ENCODE data around the gene TECPR2. TPM values are rescaled to one million over a fixed set of nuclear protein-coding genes. Genes with fewer than 3 reads are reported as not detected.

The TECPR2 gene
- total and polyA plus RNA-seq, 10 of the 15 experiments (the other 5 are each of a cell fraction or from before 2014, with no cell fraction given), result 0.15 to 10.0 (median 3.0) TPM

DNA sequence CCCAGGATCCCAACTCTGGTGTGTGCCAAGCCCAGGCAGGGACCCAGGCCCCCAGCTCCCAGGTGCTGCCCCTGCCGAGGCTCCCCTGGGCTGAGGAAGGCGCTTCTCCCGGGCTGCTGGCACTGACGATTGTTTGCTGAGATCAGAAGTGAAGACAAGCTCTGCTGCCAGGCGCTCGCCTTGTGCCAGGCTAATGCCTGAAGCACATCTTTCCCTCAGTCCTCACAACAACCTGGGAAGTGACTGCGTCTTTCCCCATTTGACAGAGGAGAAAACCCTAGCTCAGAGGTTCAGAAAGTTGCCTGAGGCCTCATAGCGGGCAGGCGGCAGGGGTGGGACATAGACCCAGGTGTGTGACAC lies 110.0 kb downstream of the TECPR2 start (continued):
- TF ChIP-seq, protein P1, sequence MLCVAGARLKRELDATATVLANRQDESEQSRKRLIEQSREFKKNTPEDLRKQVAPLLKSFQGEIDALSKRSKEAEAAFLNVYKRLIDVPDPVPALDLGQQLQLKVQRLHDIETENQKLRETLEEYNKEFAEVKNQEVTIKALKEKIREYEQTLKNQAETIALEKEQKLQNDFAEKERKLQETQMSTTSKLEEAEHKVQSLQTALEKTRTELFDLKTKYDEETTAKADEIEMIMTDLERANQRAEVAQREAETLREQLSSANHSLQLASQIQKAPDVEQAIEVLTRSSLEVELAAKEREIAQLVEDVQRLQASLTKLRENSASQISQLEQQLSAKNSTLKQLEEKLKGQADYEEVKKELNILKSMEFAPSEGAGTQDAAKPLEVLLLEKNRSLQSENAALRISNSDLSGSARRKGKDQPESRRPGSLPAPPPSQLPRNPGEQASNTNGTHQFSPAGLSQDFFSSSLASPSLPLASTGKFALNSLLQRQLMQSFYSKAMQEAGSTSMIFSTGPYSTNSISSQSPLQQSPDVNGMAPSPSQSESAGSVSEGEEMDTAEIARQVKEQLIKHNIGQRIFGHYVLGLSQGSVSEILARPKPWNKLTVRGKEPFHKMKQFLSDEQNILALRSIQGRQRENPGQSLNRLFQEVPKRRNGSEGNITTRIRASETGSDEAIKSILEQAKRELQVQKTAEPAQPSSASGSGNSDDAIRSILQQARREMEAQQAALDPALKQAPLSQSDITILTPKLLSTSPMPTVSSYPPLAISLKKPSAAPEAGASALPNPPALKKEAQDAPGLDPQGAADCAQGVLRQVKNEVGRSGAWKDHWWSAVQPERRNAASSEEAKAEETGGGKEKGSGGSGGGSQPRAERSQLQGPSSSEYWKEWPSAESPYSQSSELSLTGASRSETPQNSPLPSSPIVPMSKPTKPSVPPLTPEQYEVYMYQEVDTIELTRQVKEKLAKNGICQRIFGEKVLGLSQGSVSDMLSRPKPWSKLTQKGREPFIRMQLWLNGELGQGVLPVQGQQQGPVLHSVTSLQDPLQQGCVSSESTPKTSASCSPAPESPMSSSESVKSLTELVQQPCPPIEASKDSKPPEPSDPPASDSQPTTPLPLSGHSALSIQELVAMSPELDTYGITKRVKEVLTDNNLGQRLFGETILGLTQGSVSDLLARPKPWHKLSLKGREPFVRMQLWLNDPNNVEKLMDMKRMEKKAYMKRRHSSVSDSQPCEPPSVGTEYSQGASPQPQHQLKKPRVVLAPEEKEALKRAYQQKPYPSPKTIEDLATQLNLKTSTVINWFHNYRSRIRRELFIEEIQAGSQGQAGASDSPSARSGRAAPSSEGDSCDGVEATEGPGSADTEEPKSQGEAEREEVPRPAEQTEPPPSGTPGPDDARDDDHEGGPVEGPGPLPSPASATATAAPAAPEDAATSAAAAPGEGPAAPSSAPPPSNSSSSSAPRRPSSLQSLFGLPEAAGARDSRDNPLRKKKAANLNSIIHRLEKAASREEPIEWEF (IDR thresholded peaks at IDR 0.05; ENCODE audit: insufficient replicate concordance, low read depth, low read length), result no peak
- TF ChIP-seq ZNF384 (IDR thresholded peaks at IDR 0.05; ENCODE audit: borderline replicate concordance, low read depth, low read length) (no peak), SUPT20H (IDR thresholded peaks at IDR 0.05; ENCODE audit: borderline replicate concordance, control insufficient read depth, low read depth, low read length) (no peak)
- TF ChIP-seq, protein P2, sequence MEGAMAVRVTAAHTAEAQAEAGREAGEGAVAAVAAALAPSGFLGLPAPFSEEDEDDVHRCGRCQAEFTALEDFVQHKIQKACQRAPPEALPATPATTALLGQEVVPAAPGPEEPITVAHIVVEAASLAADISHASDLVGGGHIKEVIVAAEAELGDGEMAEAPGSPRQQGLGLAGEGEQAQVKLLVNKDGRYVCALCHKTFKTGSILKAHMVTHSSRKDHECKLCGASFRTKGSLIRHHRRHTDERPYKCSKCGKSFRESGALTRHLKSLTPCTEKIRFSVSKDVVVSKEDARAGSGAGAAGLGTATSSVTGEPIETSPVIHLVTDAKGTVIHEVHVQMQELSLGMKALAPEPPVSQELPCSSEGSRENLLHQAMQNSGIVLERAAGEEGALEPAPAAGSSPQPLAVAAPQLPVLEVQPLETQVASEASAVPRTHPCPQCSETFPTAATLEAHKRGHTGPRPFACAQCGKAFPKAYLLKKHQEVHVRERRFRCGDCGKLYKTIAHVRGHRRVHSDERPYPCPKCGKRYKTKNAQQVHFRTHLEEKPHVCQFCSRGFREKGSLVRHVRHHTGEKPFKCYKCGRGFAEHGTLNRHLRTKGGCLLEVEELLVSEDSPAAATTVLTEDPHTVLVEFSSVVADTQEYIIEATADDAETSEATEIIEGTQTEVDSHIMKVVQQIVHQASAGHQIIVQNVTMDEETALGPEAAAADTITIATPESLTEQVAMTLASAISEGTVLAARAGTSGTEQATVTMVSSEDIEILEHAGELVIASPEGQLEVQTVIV (IDR thresholded peaks at IDR 0.05; ENCODE audit: borderline replicate concordance, partially characterized antibody), result no peak

DNA sequence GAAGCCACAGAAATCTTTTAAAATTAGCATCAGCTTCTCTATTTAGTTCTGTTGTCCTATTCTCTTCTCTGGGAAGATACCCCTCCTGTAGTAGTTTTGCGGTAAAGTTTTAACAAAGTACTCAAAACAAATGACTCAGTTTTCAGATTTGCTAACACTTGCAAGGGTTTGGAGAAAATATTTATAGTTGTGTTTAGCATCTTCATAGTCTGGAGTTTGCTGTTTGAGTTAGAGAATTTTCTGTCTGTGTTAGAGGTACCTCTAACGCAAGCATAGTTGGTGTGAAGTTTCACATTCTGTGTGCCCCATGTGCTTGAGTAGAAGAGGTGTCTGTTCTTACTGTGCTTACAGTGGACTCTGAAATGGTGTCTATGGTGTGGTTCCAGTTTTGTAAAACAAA lies 110.8 kb downstream of the TECPR2 start:
- ATAC-seq, result no peak

More for the DNA sequence above, 110.8 kb downstream of the TECPR2 start:
- Histone ChIP-seq H3K9me3 (replicated peaks; ENCODE audit: control insufficient read depth, insufficient read depth, low read length) (no peaks in the 10 kb centered on the region), H3K27ac (ENCODE audit: control insufficient read depth, insufficient read depth) (no peak overlapping the region), H3K27me3 (replicated peaks in 1 of 2; ENCODE audit: control insufficient read depth in 2 of 2, insufficient read depth in 2 of 2, low read length in 1 of 2) (no peaks in the 10 kb centered on the region), H3K36me3 (ENCODE audit: control insufficient read depth in 2 of 2, insufficient read depth in 2 of 2, low read length in 1 of 2) (no peaks in the 10 kb centered on the region), H3K9ac (ENCODE audit: control insufficient read depth, insufficient read depth, low read length) (no peak overlapping the region), H2AFZ (ENCODE audit: control insufficient read depth, low read depth, low read length) (no peak overlapping the region), H3K4me2 (ENCODE audit: control insufficient read depth, insufficient read depth) (no peak overlapping the region), H3K4me1 (ENCODE audit: control insufficient read depth, insufficient read depth, low read length) (no peaks in the 10 kb centered on the region), H4K20me1 (ENCODE audit: control insufficient read depth, insufficient read depth) (no peaks in the 10 kb centered on the region), H3K4me3 (no peak overlapping the region), H3K79me2 (ENCODE audit: control insufficient read depth, insufficient read depth, low read length) (no peaks in the 10 kb centered on the region)
- DNase-seq (ENCODE audit: low read depth, low spot score), result no peak
- TF ChIP-seq, protein P3, sequence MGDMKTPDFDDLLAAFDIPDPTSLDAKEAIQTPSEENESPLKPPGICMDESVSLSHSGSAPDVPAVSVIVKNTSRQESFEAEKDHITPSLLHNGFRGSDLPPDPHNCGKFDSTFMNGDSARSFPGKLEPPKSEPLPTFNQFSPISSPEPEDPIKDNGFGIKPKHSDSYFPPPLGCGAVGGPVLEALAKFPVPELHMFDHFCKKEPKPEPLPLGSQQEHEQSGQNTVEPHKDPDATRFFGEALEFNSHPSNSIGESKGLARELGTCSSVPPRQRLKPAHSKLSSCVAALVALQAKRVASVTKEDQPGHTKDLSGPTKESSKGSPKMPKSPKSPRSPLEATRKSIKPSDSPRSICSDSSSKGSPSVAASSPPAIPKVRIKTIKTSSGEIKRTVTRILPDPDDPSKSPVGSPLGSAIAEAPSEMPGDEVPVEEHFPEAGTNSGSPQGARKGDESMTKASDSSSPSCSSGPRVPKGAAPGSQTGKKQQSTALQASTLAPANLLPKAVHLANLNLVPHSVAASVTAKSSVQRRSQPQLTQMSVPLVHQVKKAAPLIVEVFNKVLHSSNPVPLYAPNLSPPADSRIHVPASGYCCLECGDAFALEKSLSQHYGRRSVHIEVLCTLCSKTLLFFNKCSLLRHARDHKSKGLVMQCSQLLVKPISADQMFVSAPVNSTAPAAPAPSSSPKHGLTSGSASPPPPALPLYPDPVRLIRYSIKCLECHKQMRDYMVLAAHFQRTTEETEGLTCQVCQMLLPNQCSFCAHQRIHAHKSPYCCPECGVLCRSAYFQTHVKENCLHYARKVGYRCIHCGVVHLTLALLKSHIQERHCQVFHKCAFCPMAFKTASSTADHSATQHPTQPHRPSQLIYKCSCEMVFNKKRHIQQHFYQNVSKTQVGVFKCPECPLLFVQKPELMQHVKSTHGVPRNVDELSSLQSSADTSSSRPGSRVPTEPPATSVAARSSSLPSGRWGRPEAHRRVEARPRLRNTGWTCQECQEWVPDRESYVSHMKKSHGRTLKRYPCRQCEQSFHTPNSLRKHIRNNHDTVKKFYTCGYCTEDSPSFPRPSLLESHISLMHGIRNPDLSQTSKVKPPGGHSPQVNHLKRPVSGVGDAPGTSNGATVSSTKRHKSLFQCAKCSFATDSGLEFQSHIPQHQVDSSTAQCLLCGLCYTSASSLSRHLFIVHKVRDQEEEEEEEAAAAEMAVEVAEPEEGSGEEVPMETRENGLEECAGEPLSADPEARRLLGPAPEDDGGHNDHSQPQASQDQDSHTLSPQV (IDR thresholded peaks at IDR 0.05), result no peak
- 98% methylated on average over 2 of the region's 2 CpGs for WGBS (ENCODE audit: insufficient coverage, insufficient replicate concordance, low lambda C conversion rate, missing lambda C conversion rate)
- no TSS peak for BruUV-seq (replicated peaks)
- in situ Hi-C loops (cut with MboI), result no loop called here
- intact Hi-C loops (cut with micrococcal nuclease; ENCODE audit: unreplicated experiment), result no loop called here
- ChIA-PET POLR2A (no interaction called here), RAD21 (ENCODE audit: unreplicated experiment) (no interaction called here), SMC1A (ENCODE audit: uncharacterized antibody, unreplicated experiment) (no interaction called here), CTCF (no interaction called here)
- no peak for FAIRE-seq

All from GM12878 (cell line).